HEK293 (cell line): Measurements from ENCODE around the gene C18orf32.
"Not testable (repeated sequence)": the region's sequence is repeated elsewhere in the genome, so short reads cannot be mapped to it uniquely, and the experiment has no call there.

Experiments used
- CTCF ChIA-PET: fragments of 350-600 bp; formaldehyde crosslinking; extraction: SDS; loops from one replicate; lab custom pipeline; 2021; ENCODE audit warnings: antibody characterized with exemption; lab: Yijun Ruan, JAX
- POLR2A ChIA-PET: fragments of 300-600 bp; formaldehyde crosslinking; extraction: SDS; loops from one replicate; lab custom pipeline; 2020; ENCODE audit warnings: antibody characterized with exemption, inconsistent platforms; lab: Yijun Ruan, JAX
- H3K27ac ChIP-seq: fragments of 200-500 bp; sonication (Bioruptor generic); 2 replicates; pipeline ENCODE4 v1.5.1; 2014; ENCODE audit warnings: low read depth, low read length, control low read depth, inconsistent platforms; ENCODE audit errors: extremely low read depth
- H3K36me3 ChIP-seq, 2 experiments: fragments of 200-500 bp in 1 of 2; sonication (Bioruptor generic) in 1 of 2; 1 replicate in 1 of 2; 2 replicates in 1 of 2; pipeline ENCODE4 v1.5.1; 2014 to 2017; ENCODE audit warnings: inconsistent platforms in 2 of 2, low read length in 2 of 2; ENCODE audit not compliant: control insufficient read depth in 2 of 2, insufficient read depth in 1 of 2
- H3K4me1 ChIP-seq: fragments of 200-500 bp; sonication (Bioruptor generic); 2 replicates; pipeline ENCODE4 v1.5.1; 2014; ENCODE audit warnings: mild to moderate bottlenecking, low read length, inconsistent platforms; ENCODE audit not compliant: control insufficient read depth, insufficient read depth
- H3K4me3 ChIP-seq: 2 replicates; pipeline ENCODE4 v1.5.1; 2011; ENCODE audit warnings: low read depth, mild to moderate bottlenecking, control low read depth, low read length, moderate library complexity
- H3K9me3 ChIP-seq: fragments of 200-500 bp; sonication (Bioruptor generic); 2 replicates; pipeline ENCODE4 v1.5.1; 2014; ENCODE audit warnings: low read depth, low read length, inconsistent platforms; ENCODE audit not compliant: control insufficient read depth, insufficient read depth
- FEZF1 ChIP-seq: fragments of 450-650 bp; formaldehyde crosslinking; IDR thresholded peaks from 2 replicates; pipeline ENCODE4 v1.5.1; 2016; ENCODE audit warnings: missing biosample characterization, missing genetic modification characterization
- KLF10 ChIP-seq: fragments of 450-650 bp; IDR thresholded peaks from 2 replicates; pipeline ENCODE4 v1.5.1; 2018; ENCODE audit warnings: missing biosample characterization, mild to moderate bottlenecking, missing genetic modification characterization
- SCRT1 ChIP-seq: fragments of 450-650 bp; formaldehyde crosslinking; IDR thresholded peaks from 2 replicates; pipeline ENCODE4 v1.5.1; 2016; ENCODE audit warnings: missing biosample characterization, missing genetic modification characterization, borderline replicate concordance
- YY2 ChIP-seq: fragments of 450-650 bp; formaldehyde crosslinking; IDR thresholded peaks from 2 replicates; pipeline ENCODE4 v1.5.1; 2016; ENCODE audit warnings: missing biosample characterization, missing genetic modification characterization
- ZNF37A ChIP-seq: fragments of 450-650 bp; IDR thresholded peaks from 2 replicates; pipeline ENCODE4 v1.5.1; 2018; ENCODE audit warnings: missing biosample characterization, missing genetic modification characterization
- ZNF510 ChIP-seq: fragments of 450-650 bp; formaldehyde crosslinking; IDR thresholded peaks from 2 replicates; pipeline ENCODE4 v1.5.1; 2018; ENCODE audit warnings: mild to moderate bottlenecking, missing genetic modification characterization, missing biosample characterization; ENCODE audit not compliant: insufficient replicate concordance
- ZNF514 ChIP-seq: fragments of 450-650 bp; formaldehyde crosslinking; IDR thresholded peaks from 2 replicates; pipeline ENCODE4 v1.5.1; 2016; ENCODE audit warnings: missing biosample characterization, missing genetic modification characterization
- ZNF529 ChIP-seq: fragments of 450-650 bp; formaldehyde crosslinking; IDR thresholded peaks from 2 replicates; pipeline ENCODE4 v1.5.1; 2017; ENCODE audit warnings: missing genetic modification characterization, missing biosample characterization; ENCODE audit not compliant: insufficient replicate concordance
- ZNF664 ChIP-seq: fragments of 450-650 bp; formaldehyde crosslinking; IDR thresholded peaks from 2 replicates; pipeline ENCODE4 v1.5.1; 2016; ENCODE audit warnings: missing biosample characterization, missing genetic modification characterization
- TF ChIP-seq, protein P1 (sequence below): fragments of 450-650 bp; formaldehyde crosslinking; IDR thresholded peaks from 2 replicates; pipeline ENCODE4 v1.5.1; 2016; ENCODE audit warnings: missing biosample characterization, missing genetic modification characterization, borderline replicate concordance
- TF ChIP-seq, protein P2 (sequence below): fragments of 450-650 bp; formaldehyde crosslinking; IDR thresholded peaks from 2 replicates; pipeline ENCODE4 v1.5.1; 2016; ENCODE audit warnings: missing biosample characterization, missing genetic modification characterization
- TF ChIP-seq, protein P3 (sequence below): fragments of 450-650 bp; formaldehyde crosslinking; IDR thresholded peaks from 2 replicates; pipeline ENCODE4 v1.5.1; 2017; ENCODE audit warnings: missing biosample characterization, missing genetic modification characterization
- TF ChIP-seq, protein P4 (sequence below): fragments of 450-650 bp; formaldehyde crosslinking; IDR thresholded peaks from 2 replicates; pipeline ENCODE4 v1.5.1; 2016; ENCODE audit warnings: missing biosample characterization, missing genetic modification characterization

C18orf32 gene

GRCh38 chr18:49515003-49515402 is 28.0 kb upstream of the C18orf32 start (continued):
- TF ChIP-seq ZNF510 (tag by site-specific recombination) (peak; percentile 93), ZNF664 (tag by site-specific recombination) (peak; percentile 91), ZNF529 (tag by site-specific recombination) (peak; percentile 64)

GRCh38 chr18:49514577-49514976 is 27.5 kb upstream of the C18orf32 start:
- H3K36me3 ChIP-seq: no peaks in the 10 kb centered on the region
- no peak overlapping the region for H3K4me3 ChIP-seq
- H3K9me3 ChIP-seq: no peaks in the 10 kb centered on the region
- CTCF ChIA-PET: interaction anchor here (0.7 to 3.1 kb wide), 11 partner anchors 11 to 347 kb away, joined by 3 to 20 read pairs (median 5); no protein-coding TSS in a partner anchor
- TF ChIP-seq, protein P1, sequence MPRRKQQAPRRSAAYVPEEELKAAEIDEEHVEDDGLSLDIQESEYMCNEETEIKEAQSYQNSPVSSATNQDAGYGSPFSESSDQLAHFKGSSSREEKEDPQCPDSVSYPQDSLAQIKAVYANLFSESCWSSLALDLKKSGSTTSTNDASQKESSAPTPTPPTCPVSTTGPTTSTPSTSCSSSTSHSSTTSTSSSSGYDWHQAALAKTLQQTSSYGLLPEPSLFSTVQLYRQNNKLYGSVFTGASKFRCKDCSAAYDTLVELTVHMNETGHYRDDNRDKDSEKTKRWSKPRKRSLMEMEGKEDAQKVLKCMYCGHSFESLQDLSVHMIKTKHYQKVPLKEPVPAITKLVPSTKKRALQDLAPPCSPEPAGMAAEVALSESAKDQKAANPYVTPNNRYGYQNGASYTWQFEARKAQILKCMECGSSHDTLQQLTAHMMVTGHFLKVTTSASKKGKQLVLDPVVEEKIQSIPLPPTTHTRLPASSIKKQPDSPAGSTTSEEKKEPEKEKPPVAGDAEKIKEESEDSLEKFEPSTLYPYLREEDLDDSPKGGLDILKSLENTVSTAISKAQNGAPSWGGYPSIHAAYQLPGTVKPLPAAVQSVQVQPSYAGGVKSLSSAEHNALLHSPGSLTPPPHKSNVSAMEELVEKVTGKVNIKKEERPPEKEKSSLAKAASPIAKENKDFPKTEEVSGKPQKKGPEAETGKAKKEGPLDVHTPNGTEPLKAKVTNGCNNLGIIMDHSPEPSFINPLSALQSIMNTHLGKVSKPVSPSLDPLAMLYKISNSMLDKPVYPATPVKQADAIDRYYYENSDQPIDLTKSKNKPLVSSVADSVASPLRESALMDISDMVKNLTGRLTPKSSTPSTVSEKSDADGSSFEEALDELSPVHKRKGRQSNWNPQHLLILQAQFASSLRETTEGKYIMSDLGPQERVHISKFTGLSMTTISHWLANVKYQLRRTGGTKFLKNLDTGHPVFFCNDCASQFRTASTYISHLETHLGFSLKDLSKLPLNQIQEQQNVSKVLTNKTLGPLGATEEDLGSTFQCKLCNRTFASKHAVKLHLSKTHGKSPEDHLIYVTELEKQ (tag by site-specific recombination): no peak
- no peak for TF ChIP-seq ZNF37A
- TF ChIP-seq, protein P2, sequence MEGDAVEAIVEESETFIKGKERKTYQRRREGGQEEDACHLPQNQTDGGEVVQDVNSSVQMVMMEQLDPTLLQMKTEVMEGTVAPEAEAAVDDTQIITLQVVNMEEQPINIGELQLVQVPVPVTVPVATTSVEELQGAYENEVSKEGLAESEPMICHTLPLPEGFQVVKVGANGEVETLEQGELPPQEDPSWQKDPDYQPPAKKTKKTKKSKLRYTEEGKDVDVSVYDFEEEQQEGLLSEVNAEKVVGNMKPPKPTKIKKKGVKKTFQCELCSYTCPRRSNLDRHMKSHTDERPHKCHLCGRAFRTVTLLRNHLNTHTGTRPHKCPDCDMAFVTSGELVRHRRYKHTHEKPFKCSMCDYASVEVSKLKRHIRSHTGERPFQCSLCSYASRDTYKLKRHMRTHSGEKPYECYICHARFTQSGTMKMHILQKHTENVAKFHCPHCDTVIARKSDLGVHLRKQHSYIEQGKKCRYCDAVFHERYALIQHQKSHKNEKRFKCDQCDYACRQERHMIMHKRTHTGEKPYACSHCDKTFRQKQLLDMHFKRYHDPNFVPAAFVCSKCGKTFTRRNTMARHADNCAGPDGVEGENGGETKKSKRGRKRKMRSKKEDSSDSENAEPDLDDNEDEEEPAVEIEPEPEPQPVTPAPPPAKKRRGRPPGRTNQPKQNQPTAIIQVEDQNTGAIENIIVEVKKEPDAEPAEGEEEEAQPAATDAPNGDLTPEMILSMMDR (tag by site-specific recombination): no peak
- TF ChIP-seq FEZF1 (tag by site-specific recombination): no peak
- no peak for TF ChIP-seq KLF10
- TF ChIP-seq, protein P3, sequence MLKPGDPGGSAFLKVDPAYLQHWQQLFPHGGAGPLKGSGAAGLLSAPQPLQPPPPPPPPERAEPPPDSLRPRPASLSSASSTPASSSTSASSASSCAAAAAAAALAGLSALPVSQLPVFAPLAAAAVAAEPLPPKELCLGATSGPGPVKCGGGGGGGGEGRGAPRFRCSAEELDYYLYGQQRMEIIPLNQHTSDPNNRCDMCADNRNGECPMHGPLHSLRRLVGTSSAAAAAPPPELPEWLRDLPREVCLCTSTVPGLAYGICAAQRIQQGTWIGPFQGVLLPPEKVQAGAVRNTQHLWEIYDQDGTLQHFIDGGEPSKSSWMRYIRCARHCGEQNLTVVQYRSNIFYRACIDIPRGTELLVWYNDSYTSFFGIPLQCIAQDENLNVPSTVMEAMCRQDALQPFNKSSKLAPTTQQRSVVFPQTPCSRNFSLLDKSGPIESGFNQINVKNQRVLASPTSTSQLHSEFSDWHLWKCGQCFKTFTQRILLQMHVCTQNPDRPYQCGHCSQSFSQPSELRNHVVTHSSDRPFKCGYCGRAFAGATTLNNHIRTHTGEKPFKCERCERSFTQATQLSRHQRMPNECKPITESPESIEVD (tag by site-specific recombination): no peak
- TF ChIP-seq ZNF514: no peak
- TF ChIP-seq, protein P4, sequence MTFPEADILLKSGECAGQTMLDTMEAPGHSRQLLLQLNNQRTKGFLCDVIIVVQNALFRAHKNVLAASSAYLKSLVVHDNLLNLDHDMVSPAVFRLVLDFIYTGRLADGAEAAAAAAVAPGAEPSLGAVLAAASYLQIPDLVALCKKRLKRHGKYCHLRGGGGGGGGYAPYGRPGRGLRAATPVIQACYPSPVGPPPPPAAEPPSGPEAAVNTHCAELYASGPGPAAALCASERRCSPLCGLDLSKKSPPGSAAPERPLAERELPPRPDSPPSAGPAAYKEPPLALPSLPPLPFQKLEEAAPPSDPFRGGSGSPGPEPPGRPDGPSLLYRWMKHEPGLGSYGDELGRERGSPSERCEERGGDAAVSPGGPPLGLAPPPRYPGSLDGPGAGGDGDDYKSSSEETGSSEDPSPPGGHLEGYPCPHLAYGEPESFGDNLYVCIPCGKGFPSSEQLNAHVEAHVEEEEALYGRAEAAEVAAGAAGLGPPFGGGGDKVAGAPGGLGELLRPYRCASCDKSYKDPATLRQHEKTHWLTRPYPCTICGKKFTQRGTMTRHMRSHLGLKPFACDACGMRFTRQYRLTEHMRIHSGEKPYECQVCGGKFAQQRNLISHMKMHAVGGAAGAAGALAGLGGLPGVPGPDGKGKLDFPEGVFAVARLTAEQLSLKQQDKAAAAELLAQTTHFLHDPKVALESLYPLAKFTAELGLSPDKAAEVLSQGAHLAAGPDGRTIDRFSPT (tag by site-specific recombination): no peak
- no peak for TF ChIP-seq YY2 (tag by site-specific recombination)
- TF ChIP-seq SCRT1 (tag by site-specific recombination): no peak
- TF ChIP-seq, all 188 proteins: peak for 0
- POLR2A ChIA-PET: no interaction called here
- Histone ChIP-seq H3K27ac (no peak overlapping the region), H3K4me1 (peaks cover 2% of the 10 kb centered on the region; the same call in 1 of the 2 replicates)

DNA sequence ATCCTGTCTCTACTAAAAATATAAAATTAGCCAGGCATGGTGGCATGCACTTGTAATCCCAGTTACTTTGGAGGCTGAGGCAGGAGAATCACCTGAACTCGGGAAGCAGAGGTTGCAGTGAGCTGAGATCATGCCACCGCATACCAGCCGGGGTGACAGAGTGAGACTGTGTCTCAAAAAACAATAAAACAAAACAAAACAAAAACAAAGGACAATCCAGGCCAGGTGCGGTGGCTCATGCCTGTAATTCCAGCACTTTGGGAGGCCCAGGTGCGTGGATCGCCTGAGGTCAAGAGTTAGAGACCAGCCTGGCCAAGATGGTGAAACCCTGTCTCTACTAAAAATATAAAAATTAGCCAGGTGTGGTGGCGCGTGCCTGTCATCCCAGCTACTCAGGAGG is 25.8 kb upstream of the C18orf32 start:
- H3K9me3 ChIP-seq, H3K4me3 ChIP-seq, POLR2A ChIA-PET, H3K4me1 ChIP-seq, H3K36me3 ChIP-seq, H3K27ac ChIP-seq: not testable (repeated sequence)
- CTCF ChIA-PET: interaction anchor here (0.6 to 1.0 kb wide), 5 partner anchors 104 to 844 kb away, joined by 3 to 10 read pairs (median 3); no protein-coding TSS in a partner anchor
